Epithelial cell of prostate (primary cell): ENCODE results near the gene INTS11.

Experiments used
- DNase-seq: peaks from one replicate; pipeline ENCODE4 v3.0.0-alpha.2; 2011; ENCODE audit warnings: low read depth, low spot score
- H3K27ac ChIP-seq: fragments of 450-650 bp; 2 replicates; pipeline ENCODE4 v1.5.1; 2017; ENCODE audit warnings: mild to moderate bottlenecking

Gene INTS11

GRCh38 chr1:1291548-1292441 lies 32.7 kb downstream of the INTS11 start:
- no peak overlapping the region for H3K27ac ChIP-seq

GRCh38 chr1:1291023-1291528 lies 33.4 kb downstream of the INTS11 start:
- DNase-seq = no peak
- H3K27ac ChIP-seq = no peak overlapping the region

More at GRCh38 chr1:1291548-1292441, 32.7 kb downstream of the INTS11 start:
- DNase-seq = peak; percentile 26

DNA sequence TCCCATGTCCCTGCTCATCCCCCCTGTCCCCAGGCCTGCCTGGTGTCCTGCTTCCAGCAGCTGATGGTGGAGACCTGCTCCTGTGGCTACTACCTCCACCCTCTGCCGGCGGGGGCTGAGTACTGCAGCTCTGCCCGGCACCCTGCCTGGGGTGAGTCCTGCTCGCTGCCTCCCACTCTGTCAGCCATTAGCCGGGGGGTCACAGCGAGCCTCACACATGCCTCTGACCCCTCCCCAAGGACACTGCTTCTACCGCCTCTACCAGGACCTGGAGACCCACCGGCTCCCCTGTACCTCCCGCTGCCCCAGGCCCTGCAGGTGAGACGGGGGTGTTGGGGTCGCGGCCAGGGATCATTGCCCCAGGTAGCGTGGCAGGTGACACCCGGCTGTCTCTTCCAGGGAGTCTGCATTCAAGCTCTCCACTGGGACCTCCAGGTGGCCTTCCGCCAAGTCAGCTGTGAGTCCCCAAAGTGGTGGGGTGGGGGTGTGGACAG lies 34.2 kb downstream of the INTS11 start:
- DNase-seq = no peak
- no peak overlapping the region for H3K27ac ChIP-seq

DNA sequence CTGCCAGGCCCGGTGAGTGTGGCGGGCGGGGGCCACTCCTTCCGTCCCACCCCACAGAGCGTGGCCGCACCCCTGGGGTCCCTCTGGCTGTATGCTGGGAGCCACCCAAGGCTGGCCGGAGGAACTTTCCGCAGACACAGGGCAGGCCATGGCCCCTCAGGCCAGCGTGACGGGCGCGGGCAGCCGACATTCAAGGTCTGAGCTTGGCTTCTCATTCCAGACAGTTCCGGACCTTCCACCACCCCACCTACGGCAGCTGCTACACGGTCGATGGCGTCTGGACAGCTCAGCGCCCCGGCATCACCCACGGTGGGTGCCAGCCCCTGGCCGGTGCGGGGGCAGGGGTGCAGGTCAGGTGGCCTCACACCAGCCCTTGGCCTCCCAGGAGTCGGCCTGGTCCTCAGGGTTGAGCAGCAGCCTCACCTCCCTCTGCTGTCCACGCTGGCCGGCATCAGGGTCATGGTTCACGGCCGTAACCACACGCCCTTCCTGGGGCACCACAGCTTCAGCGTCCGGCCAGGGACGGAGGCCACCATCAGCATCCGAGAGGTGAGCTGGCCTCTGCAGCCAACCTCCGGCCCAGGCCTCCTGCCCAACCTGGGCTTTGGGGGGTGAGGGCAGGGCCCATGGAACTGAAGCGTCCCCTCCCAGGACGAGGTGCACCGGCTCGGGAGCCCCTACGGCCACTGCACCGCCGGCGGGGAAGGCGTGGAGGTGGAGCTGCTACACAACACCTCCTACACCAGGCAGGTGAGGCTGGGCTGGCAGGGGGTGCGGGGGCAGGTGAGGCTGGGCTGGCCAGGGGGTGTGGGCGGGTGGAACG lies 37.0 kb downstream of the INTS11 start:
- DNase-seq = no peak
- H3K27ac ChIP-seq = no peak overlapping the region

DNA sequence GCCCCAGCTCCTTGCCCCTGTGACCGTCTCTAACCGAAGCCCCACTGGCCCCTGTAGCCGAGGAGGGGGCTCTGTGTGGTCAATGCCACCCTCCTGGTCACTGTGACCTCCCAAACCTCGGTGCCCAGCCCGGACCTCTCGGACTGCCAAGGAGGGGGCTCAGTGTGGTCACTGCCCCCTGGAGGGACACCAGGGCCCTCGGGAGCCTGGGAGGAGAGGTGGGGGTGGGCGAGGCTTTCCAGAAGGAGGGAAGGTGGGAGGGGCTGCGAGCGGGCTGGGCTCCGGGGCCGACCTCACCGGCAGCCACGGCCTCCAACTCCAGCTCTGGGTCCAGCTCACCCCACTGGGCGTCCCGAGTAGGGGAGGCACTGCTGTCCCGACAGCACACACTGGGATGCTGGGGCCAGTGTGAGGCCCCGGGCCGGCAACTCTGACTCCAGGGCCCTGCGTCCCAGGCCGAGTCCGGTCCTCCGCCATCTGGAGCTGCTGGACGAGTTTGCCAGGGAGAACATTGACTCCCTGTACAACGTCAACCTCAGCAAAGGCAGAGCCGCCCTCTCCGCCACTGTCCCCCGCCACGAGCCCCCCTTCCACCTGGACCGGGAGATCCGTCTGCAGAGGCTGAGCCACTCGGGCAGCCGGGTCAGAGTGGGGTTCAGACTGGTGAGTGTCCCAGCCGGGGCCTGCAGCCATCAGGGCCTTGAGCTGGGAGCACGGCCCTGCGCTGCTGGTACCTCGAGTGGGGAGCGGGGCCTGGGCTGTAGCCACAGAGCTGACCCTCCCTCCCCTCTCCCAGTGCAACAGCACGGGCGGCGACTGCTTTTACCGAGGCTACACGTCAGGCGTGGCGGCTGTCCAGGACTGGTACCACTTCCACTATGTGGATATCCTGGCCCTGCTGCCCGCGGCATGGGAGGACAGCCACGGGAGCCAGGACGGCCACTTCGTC lies 37.9 kb downstream of the INTS11 start:
- DNase-seq = no peak
- H3K27ac ChIP-seq = no peak overlapping the region

DNA sequence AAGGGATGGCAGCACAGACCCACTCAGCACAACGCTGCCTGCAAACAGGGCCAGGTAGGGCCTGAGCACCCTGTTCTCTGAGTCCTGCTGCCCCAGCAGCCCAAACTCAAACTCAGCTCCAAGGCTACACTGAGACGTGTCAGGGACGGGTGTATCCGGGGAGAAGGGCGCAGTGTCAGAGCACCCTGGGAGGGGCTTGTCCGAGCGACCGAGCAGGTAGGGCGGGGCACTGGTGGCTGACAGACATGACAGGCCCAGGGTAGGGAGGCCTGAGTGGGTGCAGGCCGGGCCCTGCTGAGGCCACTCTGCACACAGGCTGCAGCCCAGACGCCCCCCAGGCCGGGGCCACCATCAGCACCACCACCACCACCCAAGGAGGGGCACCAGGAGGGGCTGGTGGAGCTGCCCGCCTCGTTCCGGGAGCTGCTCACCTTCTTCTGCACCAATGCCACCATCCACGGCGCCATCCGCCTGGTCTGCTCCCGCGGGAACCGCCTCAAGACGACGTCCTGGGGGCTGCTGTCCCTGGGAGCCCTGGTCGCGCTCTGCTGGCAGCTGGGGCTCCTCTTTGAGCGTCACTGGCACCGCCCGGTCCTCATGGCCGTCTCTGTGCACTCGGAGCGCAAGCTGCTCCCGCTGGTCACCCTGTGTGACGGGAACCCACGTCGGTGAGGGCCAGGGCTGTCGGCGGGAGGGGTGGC lies 38.7 kb downstream of the INTS11 start:
- no peak overlapping the region for H3K27ac ChIP-seq
- no peak for DNase-seq

- H3K27ac ChIP-seq = no peak overlapping the region
- no peak for DNase-seq
Measured at GRCh38 chr1:1285102-1285571, 39.3 kb downstream of the INTS11 start.

DNA sequence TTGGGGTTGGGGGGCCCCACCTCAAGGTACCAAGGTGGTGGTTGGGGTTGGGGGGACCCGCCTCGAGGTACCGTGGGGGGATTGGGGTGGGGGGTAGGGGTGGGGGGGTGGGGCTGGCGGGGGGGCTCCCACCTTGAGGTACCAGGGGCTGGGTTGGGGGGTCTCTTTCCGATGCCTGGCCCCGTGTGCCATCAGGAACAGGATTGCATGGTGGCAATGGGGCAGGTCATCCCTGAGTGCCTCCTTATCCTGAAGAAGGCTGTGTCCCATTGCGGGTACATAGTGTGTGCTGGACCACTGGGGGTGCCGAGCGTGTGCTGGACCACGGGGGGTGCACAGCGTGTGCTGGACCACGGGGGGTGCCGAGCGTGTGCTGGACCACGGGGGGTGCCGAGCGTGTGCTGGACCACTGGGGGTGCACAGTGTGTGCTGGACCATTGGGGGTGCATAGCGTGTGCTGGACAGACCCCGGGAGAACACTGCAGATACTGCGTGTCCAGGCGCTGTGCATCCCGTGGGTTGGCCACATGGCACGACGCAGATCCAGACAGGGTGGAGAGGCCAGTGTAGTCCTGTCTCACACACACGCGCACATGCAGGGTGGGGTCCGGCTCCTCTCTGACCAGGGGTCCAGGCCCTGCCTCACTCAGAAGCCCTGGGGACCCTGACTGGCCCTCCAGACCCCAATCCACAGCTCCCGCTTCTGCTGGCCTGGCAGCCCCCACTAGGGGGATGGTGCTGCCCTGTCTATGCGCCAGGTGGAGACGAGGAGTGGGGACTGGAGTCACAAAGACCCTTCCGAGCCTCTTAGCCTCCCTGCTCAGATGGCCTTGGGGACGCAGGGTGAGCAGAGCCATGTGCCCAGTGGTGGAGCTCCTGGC lies 40.0 kb downstream of the INTS11 start:
- no peak overlapping the region for H3K27ac ChIP-seq
- DNase-seq = no peak

DNA sequence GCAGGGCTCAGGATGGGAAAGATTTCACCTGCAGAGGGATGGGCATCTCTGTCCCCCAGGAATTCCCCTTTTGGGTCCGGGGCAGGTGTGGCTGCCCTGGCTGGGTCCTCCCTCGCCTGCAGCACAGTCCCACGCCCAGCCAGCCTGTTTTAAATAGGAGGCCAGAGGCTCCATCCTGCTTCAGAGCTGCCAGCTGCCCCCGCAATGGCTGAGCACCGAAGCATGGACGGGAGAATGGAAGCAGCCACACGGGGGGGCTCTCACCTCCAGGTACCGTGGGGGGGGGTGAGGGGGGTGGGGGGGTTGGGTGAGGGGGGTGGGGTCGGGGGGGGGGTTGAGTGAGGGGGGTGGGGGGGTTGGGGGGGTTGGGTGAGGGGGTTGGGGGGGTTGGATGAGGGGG lies 40.6 kb downstream of the INTS11 start:
- no peak overlapping the region for H3K27ac ChIP-seq
- DNase-seq = no peak

DNA sequence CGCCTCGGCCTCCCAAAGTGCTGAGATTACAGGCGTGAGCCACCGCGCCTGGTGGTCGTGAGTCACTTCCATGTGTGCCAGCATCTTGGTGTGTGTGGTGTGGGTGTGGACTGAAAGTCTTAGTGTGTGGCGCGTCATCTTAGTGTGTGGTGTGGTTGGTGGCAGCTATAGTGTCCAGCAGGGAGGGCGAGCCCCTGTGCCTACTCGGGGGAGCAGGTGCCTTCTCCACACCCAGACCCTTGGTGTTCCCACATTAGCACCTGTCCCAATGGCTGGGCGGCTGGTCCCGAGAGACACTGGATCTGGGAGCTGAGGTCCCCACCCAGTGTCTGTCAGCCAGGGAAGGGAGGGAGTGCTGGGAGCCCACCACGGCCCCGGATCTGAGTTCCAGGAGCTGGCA lies 41.5 kb downstream of the INTS11 start:
- no peak for DNase-seq
- peak overlapping the region; percentile 60 for H3K27ac ChIP-seq

DNA sequence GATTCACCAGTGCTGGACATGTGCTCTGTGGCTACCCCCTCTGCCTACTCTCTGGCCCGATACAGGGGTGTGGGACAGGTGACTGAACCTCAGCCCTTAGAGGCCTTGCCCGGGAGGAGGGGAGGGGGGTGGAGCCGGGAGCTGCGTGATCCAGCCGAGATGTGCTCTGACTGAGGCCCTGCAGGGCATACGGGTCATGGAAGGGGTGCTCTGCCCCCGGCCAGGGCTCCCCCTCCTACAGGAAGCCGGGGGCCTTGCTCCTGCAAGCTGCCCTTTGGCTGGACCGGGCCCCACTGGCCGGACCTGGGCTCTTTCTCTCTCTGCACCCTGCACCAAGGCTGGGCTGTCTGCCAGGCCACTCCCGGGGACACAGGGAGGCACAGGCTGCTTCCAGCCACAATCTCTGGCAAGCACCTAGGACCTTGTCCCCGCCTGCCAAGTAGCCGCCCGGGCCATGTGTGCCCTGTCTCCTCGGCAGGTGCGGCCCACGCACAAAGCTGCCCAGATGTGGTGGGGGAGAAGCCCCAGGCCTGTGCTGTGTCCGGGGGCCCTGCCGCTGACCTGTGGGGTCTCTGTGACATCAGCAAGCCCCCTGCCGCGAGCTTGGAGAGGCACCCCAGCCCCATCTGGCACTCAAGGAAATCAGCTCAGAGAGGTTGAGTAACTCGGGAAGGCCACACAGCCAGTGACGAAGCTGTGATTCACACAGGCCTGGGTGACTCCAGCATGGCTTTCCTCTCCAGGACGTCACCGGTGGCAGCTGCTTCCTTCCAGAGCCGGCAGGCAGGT lies 42.7 kb downstream of the INTS11 start:
- H3K27ac ChIP-seq = peak overlapping the region; percentile 60
- no peak for DNase-seq

DNA sequence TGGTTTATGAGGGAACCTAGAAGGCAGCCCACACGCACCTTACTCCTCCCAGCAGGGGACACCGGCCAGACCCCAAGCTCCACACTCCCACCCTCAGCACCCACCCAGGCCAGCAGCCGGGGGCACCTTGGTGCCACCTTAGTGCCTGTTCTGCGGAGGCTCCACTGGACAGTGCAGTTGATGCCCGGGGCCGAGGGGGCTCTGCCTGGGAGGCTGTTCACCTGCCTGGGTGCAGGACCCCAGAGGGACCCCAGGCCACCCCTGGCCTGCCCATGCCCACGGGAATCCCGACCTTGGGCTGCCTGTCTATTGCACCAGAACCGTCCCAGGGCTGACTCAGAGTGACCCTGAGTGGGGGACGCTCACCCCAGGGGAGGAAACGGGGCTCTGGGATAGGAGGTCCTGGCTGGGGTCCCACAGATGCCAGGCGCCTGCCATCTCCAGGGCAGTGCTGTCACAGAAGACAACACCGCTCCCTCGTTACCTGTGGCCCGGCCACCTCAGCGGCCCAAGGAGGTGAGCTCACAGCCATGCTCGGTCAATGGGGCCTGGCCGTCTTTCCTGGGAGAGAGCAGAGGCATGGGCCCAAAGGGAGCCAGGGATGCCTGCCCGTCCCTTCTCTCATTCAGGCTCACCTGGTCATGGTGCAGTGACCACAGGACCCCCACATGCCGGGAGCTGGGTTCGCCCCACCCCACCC lies 43.5 kb downstream of the INTS11 start:
- no peak overlapping the region for H3K27ac ChIP-seq
- DNase-seq = no peak

DNA sequence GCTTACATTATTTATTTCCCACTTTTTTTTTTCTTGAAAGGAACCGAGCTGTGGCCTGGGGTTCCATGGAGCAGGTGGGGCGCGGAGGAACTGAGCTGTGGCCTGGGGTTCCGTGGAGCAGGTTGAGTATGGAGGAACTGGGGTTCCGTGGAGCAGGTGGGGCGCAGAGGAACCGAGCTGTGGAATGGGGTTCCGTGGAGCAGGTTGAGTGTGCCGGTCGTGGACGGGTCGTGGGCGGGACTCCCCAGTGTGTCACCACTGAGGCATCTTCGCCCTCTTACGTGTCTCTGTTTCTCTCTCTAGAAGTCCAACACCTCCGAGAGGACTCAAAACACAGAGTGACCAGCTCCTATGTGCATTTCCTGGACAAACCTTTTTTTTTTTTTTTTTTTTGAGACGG lies 45.4 kb downstream of the INTS11 start:
- no peak for DNase-seq
- no peak overlapping the region for H3K27ac ChIP-seq

DNA sequence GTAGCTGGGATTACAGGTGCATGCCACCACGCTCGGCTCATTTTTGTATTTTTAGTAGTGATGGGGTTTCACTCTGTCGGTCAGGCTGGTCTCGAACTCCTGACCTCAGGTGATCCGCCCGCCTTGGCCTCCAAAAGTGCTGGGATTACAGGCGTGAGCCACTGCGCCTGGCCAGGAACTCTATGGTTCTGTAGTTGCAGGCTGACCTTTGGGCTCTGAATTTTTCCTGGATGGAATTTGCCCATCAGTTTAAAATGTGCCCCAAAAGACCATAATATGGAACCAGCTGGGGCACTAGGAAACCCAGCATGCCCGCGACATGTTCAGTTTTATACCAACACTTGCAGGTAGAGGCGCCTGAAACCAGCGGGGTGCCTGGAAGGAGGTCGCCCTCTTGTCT lies 45.8 kb downstream of the INTS11 start:
- H3K27ac ChIP-seq = no peak overlapping the region

DNA sequence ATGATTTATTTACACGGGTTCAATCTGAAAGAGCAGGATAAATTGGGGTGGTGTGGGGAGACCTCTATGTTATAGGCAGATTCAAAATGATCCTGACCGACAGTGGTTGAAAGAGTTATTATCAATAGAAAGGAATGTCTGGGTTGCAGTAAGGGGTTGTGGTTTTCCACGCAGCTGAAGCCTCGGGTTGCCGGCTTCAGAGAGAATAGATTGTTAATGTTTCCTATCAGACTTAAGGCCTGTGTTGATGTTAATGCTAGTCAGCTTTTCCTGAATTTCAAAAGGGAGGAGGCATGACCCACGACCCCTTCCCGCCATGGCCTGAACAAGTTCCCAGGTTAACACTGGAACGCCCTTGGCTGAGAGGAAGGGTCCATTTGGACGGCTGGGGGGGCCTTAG lies 48.6 kb downstream of the INTS11 start:
- no peak overlapping the region for H3K27ac ChIP-seq
- no peak for DNase-seq

More for the DNA sequence above, 45.8 kb downstream of the INTS11 start:
- DNase-seq = no peak

- DNase-seq = no peak
- H3K27ac ChIP-seq = no peak overlapping the region
Measured at GRCh38 chr1:1274931-1275431, 49.5 kb downstream of the INTS11 start.
